Epithelial cell of proximal tubule (primary cell): Measurements from ENCODE around the gene STAT5A. TPM values are rescaled to one million over a fixed set of nuclear protein-coding genes. Genes with fewer than 3 reads are reported as not detected.
"Not testable (repeated sequence)": the region's sequence is repeated elsewhere in the genome, so short reads cannot be mapped to it uniquely, and the experiment has no call there.

Experiments used
- DNase-seq: peaks from one replicate; pipeline ENCODE4 v3.0.0-alpha.2; 2011; ENCODE audit warnings: low read depth
- H3K4me3 ChIP-seq: 2 replicates; pipeline ENCODE4 v1.5.1; 2011; ENCODE audit warnings: low read depth, mild to moderate bottlenecking, low read length
- CTCF ChIP-seq: conservative IDR thresholded peaks from 2 replicates; pipeline ENCODE4 v1.5.1; 2012; ENCODE audit warnings: low read depth, mild to moderate bottlenecking, low read length
- total RNA-seq: library from RNA; depleted of rRNA; stranded (reverse); fragments of >200 nt; gene quantifications from 2 replicates; pipeline ENCODE4 v1.2.3, GENCODE V29; 2015

Gene STAT5A
- total RNA-seq, 1 donor from 2014 or later = 11.3 TPM

- no peak for TF ChIP-seq CTCF
- DNase-seq = no peak
- H3K4me3 ChIP-seq = no peak overlapping the region
These were observed 58.9 kb downstream of the STAT5A start for GRCh38 chr17:42347198-42347597.

DNA sequence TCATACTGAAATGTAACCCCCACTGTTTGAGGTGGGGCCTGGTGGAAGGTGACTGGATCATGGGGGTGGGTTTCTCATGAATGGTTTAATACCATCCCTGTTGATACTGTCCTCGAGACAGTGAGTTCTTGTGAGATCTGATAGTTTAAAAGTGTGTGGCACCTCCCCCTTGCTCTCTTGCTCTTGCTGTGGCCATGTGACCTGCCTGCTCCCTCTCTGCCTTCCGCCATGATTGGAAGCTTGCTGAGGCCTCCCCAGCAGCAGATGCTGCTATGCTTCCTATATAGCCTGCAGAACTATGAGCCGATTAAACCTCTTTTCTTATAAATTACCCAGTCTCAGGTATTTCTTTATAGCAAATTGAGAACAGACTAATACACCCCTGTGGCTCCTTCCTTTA, 59.3 kb downstream of the STAT5A start:
- TF ChIP-seq CTCF = no peak
- H3K4me3 ChIP-seq = no peak overlapping the region
- no peak for DNase-seq

DNA sequence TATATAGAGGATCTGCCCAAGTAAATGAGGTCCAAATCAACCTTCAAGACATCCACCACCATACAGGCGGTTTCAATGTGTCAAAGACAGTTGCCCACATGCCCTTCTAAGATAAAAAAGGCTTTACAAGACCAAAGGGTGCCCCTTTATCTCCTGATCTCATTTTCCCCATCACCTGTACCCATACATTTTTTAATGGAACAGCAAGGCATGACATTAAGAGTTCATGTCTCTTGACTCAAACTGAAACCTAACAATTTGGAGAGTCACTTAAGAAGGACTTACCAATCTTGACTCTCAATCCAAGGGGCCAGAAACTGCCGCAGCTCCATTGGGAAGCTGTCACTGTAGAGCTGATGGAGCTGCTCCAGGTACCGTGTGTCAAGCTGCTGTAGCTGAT, 59.8 kb downstream of the STAT5A start:
- TF ChIP-seq CTCF = no peak
- H3K4me3 ChIP-seq = no peak overlapping the region
- DNase-seq = no peak

GRCh38 chr17:42354956-42355843, 66.9 kb downstream of the STAT5A start:
- TF ChIP-seq CTCF = no peak
- no peak for DNase-seq
- no peak overlapping the region for H3K4me3 ChIP-seq

GRCh38 chr17:42358434-42358833, 70.1 kb downstream of the STAT5A start:
- TF ChIP-seq CTCF = no peak

GRCh38 chr17:42359133-42359532, 70.8 kb downstream of the STAT5A start:
- TF ChIP-seq CTCF = no peak
- H3K4me3 ChIP-seq = no peak overlapping the region
- DNase-seq = no peak

More at GRCh38 chr17:42358434-42358833, 70.1 kb downstream of the STAT5A start:
- H3K4me3 ChIP-seq = no peak overlapping the region
- DNase-seq = no peak

GRCh38 chr17:42360388-42360787, 72.1 kb downstream of the STAT5A start:
- H3K4me3 ChIP-seq, DNase-seq: not testable (repeated sequence)

Other genes with a start within 250 kb of the STAT5A start
- 0.07 and 0.98 TPM in 2 replicates for gene C17orf113, start 237.9 kb upstream of the STAT5A start, total RNA-seq
- gene ZNF385C, start 190.0 kb upstream of the STAT5A start, total RNA-seq = 0.07 TPM in 1 of 2 replicates, not detected in the other
- 2.7 and 4.6 TPM in 2 replicates for gene DHX58, start 175.8 kb upstream of the STAT5A start, total RNA-seq
- 13.1 and 18.6 TPM in 2 replicates for gene KAT2A, start 167.1 kb upstream of the STAT5A start, total RNA-seq
- not detected in 2 replicates for gene HSPB9, start 165.7 kb upstream of the STAT5A start, total RNA-seq
- 89.4 and 150 TPM in 2 replicates for gene RAB5C, start 133.5 kb upstream of the STAT5A start, total RNA-seq
- gene KCNH4, start 107.4 kb upstream of the STAT5A start, total RNA-seq = not detected in 2 replicates
- gene HCRT, start 103.0 kb upstream of the STAT5A start, total RNA-seq = not detected in 2 replicates
- gene GHDC, start 94.0 kb upstream of the STAT5A start, total RNA-seq = 15.7 and 17.4 TPM in 2 replicates
- gene STAT5B, start 12.1 kb upstream of the STAT5A start, total RNA-seq = 16.0 and 19.5 TPM in 2 replicates
- gene STAT3, start 99.9 kb downstream of the STAT5A start, total RNA-seq = 63.0 and 82.0 TPM in 2 replicates
- 184 and 265 TPM in 2 replicates for gene CAVIN1, start 134.8 kb downstream of the STAT5A start, total RNA-seq
- 25.4 and 32.3 TPM in 2 replicates for gene ATP6V0A1, start 170.4 kb downstream of the STAT5A start, total RNA-seq
- gene NAGLU, start 247.7 kb downstream of the STAT5A start, total RNA-seq = 25.2 and 28.8 TPM in 2 replicates